HG03571 (cell line): Measurements from ENCODE around the gene TOMM70.
A peak's percentile ranks its signal among the peaks of the same experiment; 100 is the strongest.
"Not testable (repeated sequence)": the region's sequence is repeated elsewhere in the genome, so short reads cannot be mapped to it uniquely, and the experiment has no call there.

ENCODE experiments used
- ATAC-seq: cut with Tn5 transposase; IDR thresholded peaks from one replicate; pipeline ENCODE4 v1.9.1; 2021; ENCODE audit not compliant: unreplicated experiment

Gene TOMM70

GRCh38 chr3:100400780-100401673 is at the start of gene TOMM70, which contains the start of gene LNP1:
Gene TOMM70, minus strand, starts transcription at chr3:100401089. Its CDS starts 140 bp downstream, at chr3:100400949.
Gene LNP1, plus strand, starts transcription at chr3:100401539. Its CDS starts 28,191 bp downstream, at chr3:100429730.
- peak; percentile 90 for ATAC-seq

- no peak for ATAC-seq
These were observed 48.3 kb upstream of the TOMM70 start for GRCh38 chr3:100449214-100449613.

- no peak for ATAC-seq
These were observed 47.2 kb upstream of the TOMM70 start for GRCh38 chr3:100448079-100448478.

GRCh38 chr3:100447067-100447466 is 46.2 kb upstream of the TOMM70 start:
- ATAC-seq: not testable (repeated sequence)

GRCh38 chr3:100443690-100444089 is 42.8 kb upstream of the TOMM70 start:
- ATAC-seq: no peak

GRCh38 chr3:100440895-100441294 is 40.0 kb upstream of the TOMM70 start:
- ATAC-seq: no peak

GRCh38 chr3:100438623-100438974 is 37.7 kb upstream of the TOMM70 start:
- no peak for ATAC-seq

GRCh38 chr3:100437721-100438622 is 37.1 kb upstream of the TOMM70 start:
- ATAC-seq: no peak

- ATAC-seq: no peak
These were observed 36.1 kb upstream of the TOMM70 start for GRCh38 chr3:100436951-100437350.

GRCh38 chr3:100429187-100429716 is 28.4 kb upstream of the TOMM70 start:
- no peak for ATAC-seq

- no peak for ATAC-seq
These were observed 26.8 kb upstream of the TOMM70 start for GRCh38 chr3:100427699-100428098.

GRCh38 chr3:100426067-100426682 is 25.3 kb upstream of the TOMM70 start:
- no peak for ATAC-seq

- ATAC-seq: no peak
These were observed 24.4 kb upstream of the TOMM70 start for GRCh38 chr3:100425316-100425715.

- ATAC-seq: no peak
These were observed 23.4 kb upstream of the TOMM70 start for GRCh38 chr3:100424261-100424660.

GRCh38 chr3:100423611-100424010 is 22.7 kb upstream of the TOMM70 start:
- ATAC-seq: no peak

- ATAC-seq: no peak
These were observed 20.0 kb upstream of the TOMM70 start for GRCh38 chr3:100420885-100421284.

- no peak for ATAC-seq
These were observed 18.5 kb upstream of the TOMM70 start for GRCh38 chr3:100419406-100419805.

GRCh38 chr3:100416863-100417262 is 16.0 kb upstream of the TOMM70 start:
- no peak for ATAC-seq

GRCh38 chr3:100416176-100416575 is 15.3 kb upstream of the TOMM70 start:
- ATAC-seq: no peak

GRCh38 chr3:100413613-100414012 is 12.7 kb upstream of the TOMM70 start:
- no peak for ATAC-seq
